ENCODE data around the gene MYL10. TPM values are rescaled to one million over a fixed set of nuclear protein-coding genes. Genes with fewer than 3 reads are reported as not detected.

Gene MYL10
- total and polyA plus RNA-seq, 2 of the 13 experiments (the other 11 are each of a cell fraction or from before 2014, with no cell fraction given): not detected

DNA sequence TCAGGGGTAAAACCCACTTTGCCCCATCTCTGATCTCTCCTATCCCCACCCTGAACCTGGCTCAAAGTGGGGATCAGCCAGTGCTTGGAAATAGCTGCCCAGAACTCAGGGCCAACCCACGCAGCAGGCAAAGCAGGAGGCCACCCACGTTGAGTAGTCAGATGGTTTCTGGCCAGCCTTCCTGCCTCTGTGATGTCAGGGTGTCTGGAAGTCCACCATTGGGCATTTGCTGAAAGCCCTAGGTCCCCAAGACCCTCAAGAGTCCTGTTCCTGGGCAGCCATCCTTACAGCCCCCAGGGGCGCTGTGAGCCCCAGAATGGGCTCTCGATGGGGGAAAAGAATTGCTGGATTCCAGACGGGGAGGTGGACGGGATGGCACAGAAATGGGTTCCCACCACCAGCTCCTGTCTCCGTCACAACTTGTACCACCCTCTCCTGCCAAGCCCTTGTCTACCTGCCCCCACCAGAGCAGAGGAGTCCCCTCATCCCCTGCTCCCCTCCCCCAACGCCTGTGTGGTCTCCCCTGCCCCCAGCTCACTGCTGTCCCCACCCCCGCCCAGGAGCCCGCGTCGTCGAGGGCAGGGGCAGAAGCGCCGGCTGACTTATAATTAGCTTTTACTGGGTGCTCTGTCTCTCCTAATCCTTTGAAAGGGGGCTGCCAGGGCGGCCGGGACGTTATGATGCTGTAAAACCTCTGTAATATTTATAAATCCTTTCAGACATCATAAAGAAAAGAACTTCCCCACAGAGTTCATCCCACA is 3.9 kb downstream of the MYL10 start:
- Histone ChIP-seq H4K20me1 (ENCODE audit: insufficient read depth, low read length) (no peaks in the 10 kb centered on the region), H3K27ac (ENCODE audit: extremely low read length, insufficient read depth, low read length) (no peak overlapping the region), H3K9ac (ENCODE audit: insufficient read depth, low read depth, low read length) (no peak overlapping the region), H3K79me2 (ENCODE audit: insufficient read depth, low read length) (no peaks in the 10 kb centered on the region), H3K4me3 (replicated peaks in 1 of 3; ENCODE audit: insufficient read depth in 1 of 3, low read depth in 2 of 3, low read length in 3 of 3) (no peak overlapping the region), H3K9me3 (ENCODE audit: low read length) (no peaks in the 10 kb centered on the region), H3K36me3 (replicated peaks in 1 of 2; ENCODE audit: control insufficient read depth in 1 of 2, insufficient read depth in 2 of 2, low read length in 2 of 2) (no peaks in the 10 kb centered on the region), H3K27me3 (ENCODE audit: control insufficient read depth in 1 of 2, insufficient read depth in 2 of 2, low read length in 2 of 2) (peaks cover 4 to 41% of the 10 kb centered on the region in 2 experiments; a peak in 3 of 5 replicates), H3K4me1 (ENCODE audit: insufficient read depth, low read length) (0 out of 2 replicates have a peak, but pooled peaks cover 4% of the 10 kb centered on the region), H2AFZ (ENCODE audit: low read length) (no peak overlapping the region), H3K4me2 (ENCODE audit: low read depth, low read length) (no peak overlapping the region)
- CTCF ChIA-PET (ENCODE audit: low intra/inter-chr PET ratio, low total read pairs): no interaction called here
- POLR2A ChIA-PET: no interaction called here
- FAIRE-seq (no peak), DNase-seq (ENCODE audit: low spot score) (no peak), ATAC-seq (peak; percentile 11; the same call in 1 of the 3 replicates)
- TF ChIP-seq EEA1 (CRISPR knock-in tag; IDR thresholded peaks at IDR 0.05; ENCODE audit: borderline replicate concordance) (no peak), U2AF2 (IDR thresholded peaks at IDR 0.05; ENCODE audit: low read depth, low read length) (no peak), ZFAT (CRISPR knock-in tag; conservative IDR thresholded peaks at IDR 0.05) (no peak), GTF3A (CRISPR knock-in tag; conservative IDR thresholded peaks at IDR 0.05) (no peak), FIP1L1 (IDR thresholded peaks at IDR 0.05; ENCODE audit: borderline replicate concordance, insufficient read depth, low read depth, low read length) (no peak), ZNF142 (CRISPR knock-in tag; IDR thresholded peaks at IDR 0.05) (no peak), ZNF282 (IDR thresholded peaks at IDR 0.05; ENCODE audit: partially characterized antibody) (no peak), FOSL2 (CRISPR knock-in tag; IDR thresholded peaks at IDR 0.05) (no peak), PRDM4 (CRISPR knock-in tag; IDR thresholded peaks at IDR 0.05; ENCODE audit: borderline replicate concordance) (no peak), IRF9 (CRISPR knock-in tag; IDR thresholded peaks at IDR 0.05; ENCODE audit: borderline replicate concordance) (no peak), GPN1 (CRISPR knock-in tag; IDR thresholded peaks at IDR 0.05; ENCODE audit: borderline replicate concordance) (no peak)
- intact Hi-C loops (cut with micrococcal nuclease; ENCODE audit: unreplicated experiment): no loop called here
- in situ Hi-C loops (cut with HindIII; ENCODE audit: extremely low pct_ligation_motif_present, low pct_unique_long_range_greater_than_20kb): no loop called here
- WGBS (ENCODE audit: low lambda C conversion rate): 11% methylated on average over 15 of the region's 18 CpGs
- BruUV-seq (replicated peaks): no TSS peak

Data from HepG2 (cell line).